Fibroblast of skin of left biceps (primary cell): ENCODE results near the gene CCDC154.

ENCODE experiments used
- DNase-seq, 2 experiments: peaks; one replicate each; pipeline ENCODE4 v3.0.0-alpha.2; 2013; ENCODE audit warnings: low read depth in 2 of 2

CCDC154 gene

DNA sequence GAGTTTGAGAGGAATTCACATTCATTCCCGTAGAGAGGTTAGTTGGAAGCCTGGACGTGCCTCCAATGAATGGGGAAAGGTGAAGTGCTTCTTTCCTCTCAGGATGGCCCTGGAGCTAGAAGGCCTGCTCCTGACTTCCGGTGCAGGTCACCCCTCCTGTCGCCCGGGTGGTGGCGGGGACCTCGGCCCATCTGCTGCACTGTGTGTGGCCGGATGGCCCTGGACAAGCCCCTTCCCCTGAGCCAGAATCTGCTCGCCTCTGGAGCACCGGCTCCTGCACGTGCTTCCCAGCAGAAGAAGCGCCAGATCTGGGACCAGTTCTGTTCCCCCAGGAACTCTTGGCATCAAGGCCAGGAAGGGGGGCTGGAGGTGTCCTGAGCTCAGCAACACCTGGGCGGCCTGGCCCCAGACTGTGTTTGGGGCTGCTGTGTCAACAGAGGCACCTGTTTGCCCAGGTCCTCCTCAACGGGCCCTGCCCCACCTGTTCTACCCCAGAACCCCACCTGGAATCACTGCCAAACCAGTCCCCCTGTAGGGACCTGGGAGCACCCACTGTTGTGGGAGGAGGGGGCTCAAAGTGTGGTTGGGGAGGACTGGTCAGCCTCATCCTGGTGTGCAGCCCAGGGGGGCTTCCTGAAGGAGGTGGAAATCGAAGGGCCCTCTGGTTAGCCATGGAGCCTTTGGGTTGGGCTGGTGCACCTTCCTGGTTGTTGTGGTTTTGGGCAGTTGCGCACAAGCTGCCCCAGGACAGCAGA is 18.6 kb downstream of the CCDC154 start:
- DNase-seq: no peak

DNA sequence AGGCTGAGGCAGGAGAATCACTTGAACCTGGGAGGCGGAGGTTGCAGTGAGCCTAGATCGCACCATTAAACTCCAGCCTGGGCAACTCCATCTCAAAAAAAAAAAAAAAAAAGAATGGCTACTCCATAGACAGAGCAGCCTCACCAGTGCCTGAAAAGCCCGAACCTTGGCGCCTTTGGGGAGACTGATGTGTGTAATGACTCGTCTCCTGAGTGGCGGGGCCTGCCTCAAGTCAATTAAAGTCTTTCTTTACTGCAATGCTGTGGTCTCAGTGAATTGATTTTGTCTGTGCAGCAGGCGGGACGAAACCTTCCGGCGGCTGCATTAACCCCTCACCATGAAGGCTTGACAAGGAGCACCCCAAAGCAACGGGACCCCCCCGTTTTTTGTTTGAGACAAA is 20.3 kb downstream of the CCDC154 start:
- DNase-seq: no peak

DNA sequence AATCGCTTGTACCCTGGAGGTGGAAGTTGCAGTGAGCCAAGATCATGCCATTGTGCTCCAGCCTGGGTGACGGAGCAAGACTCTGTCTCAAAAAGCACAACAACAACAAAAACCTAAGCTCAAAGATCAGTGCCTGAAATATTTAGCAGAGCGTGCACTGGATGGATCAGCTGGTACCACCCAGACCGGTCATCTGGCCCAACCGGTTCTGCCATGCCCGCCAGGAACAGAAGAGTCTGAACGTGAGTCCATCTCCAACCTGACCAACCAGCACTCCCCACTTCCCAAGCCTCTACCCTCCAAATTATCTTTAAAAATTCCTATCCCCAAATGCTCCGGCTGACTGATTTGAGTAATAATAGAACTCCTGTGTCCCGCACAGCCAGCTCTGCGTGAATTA is 22.3 kb downstream of the CCDC154 start:
- no peak for DNase-seq

DNA sequence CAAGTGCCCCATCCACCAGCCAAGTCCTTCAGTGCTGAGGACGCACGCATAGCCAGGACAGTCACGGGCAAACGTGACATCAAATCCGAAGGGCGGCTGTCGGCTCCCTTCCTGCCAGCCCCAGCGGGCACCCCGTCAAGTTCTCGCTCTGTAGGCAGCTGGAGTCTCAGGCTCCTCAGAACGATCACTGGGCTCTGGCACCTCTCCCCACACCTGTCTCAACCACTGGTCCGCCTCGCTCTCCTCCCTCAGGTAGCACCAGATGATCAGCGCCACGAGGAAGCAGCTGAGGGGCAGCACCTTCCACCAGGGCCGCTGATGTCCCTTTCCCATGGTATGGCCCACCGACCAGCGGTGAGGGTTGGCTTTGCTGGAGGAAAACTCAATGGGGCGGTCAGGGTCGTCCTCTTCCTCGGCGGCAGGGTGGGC is 24.2 kb downstream of the CCDC154 start:
- DNase-seq: no peak

DNA sequence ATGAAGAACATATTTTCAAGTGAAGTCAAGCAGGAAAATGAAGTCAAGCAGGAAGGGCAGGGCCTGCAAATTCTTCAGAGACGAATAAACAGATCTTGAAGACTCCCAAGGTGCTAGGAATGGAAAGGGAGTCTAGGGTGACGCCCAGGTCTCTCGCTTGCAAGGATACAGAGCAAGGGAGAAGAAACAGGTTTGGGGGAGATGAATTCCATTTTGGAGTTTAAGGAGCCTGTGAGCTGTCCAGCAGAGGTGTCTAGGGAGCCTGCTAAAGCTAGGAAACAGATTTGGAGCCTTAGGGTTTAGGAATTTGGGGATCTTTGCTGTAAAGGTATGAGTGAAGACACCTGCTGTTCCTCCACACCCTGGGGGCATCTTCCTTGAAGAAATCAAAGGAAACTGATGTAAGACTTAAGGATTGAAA is 27.8 kb downstream of the CCDC154 start:
- DNase-seq: no peak

DNA sequence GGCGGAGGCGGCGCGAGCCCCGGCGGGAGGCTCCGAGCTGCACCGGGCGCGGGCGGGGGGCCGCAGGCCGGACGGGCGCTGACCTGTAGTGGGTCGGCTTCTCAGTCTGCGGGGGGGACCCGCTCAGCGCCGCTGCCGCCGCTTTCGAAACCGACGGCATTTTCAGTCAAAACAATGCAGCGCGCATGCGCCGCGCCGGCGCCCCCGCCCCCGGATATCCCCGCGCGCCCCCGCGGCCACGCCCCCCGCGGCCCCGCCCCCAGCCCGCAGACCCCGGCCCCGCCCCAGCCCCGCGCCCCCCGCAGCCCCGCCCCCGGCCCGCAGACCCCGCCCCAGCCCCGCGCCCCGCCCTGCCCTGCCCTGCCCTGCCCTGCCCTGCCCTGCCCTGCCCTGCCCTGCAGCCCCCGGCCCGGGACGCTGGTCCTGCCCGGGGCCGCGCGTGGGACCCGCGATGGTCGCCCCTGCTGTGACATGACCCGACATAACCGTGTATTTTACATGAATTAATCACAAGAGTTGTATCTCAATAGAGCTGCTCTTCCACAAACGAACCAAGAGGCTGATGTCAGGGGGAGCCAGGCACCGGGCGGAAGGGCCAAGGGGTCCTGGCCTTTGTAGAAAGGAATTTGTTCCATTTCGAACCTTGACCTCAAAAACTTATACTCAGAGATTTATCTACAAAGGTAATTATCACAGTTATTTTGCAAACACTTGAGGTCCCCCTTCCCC is 29.7 kb downstream of the CCDC154 start, which contains the start of gene UNKL:
UNKL (minus strand) TSS at position 173 of the 729 bp plus-strand sequence; CDS start at position 160, 13 bp downstream.
- no peak for DNase-seq

DNA sequence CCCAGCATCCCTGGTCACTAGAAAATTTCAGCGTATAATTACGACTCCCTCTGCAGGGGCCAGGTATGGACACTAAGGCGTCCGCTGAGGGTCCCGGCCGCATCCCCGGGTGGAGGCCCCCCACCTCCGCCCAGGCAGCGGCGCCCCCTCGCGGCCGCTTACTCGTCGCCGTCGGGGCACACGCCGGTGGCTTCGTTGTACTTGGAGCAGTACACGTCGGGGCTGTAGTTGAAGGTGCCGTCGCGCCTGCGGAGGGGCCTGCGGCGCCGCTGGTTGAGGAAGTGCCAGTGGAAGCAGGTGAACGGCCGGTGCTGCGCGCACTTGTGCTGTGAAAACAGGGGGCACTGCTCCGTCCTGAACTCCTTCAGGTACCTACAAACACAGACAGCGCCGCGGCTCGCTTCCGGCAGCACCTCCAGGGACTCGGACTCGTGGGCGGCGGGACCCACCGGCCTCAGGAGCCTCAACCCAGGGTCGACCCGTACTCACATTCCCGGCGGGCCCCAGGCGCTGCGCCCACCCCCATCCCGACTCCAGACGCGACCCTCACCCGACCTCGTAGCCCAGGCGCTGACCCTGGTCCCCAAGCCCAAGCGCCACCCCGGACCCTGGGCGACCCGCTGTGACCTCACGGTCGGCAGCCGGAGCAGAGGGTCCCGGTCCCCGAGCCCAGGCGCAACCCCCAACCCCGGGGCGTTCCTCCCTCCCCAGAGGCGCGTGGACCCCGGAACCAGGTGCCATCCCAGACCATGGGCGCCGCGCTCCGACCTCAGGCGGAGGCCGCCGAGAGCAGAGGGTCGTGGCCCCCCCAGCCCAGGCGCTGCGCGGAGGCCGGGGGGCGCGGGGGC is 30.4 kb downstream of the CCDC154 start:
- DNase-seq: no peak

DNA sequence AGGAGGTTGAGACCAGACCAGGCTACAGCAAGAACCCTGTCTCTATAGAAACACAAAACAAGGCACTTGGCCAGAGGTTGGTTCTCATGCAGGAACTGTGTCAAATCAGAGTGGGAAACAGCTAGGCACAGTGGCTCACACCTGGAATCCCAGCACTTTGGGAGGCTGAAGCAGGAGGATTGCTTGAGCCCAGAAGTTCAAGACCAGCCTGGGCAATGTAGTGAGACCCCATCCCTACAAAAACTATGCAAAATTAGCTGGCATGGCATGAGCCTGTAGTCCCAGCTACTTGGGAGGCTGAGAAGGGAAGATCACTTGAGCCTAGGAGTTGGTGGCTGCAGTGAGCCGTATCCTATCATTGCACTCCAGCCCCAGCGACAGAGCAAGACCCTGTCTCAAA is 31.5 kb downstream of the CCDC154 start:
- no peak for DNase-seq

DNA sequence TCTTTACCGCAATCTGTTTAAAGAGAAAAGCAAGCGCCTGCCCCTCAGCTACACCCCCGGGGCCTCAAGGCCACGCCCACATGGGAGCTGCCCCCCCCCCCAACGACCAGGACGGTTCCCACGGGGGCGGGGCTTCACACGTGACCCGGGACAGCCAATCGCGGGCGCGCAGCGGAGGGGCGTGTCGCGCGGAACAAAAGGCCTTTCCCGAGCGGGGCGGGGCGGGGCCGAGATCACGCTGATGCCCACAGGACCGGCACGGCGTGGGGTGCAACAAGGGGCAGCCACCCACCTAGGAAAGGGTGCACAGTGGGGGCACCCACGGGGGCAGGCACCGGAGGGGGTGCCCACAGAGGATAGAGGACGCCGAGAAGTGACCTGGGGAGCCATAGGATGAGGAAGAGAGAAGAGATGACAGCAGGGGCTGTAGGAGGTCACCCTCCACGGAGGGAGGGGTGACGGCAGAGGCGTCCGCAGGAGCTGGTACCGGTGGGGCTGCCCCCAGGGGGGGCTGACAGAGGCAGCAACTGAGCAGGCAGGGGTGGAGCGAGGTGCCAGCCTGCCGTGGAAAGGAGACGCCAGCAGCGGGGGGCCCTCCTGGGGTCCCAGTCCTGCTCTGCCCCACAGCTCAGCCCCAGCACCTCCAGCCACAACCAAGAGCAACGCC is 36.1 kb downstream of the CCDC154 start:
- peak; percentile 62 to 68 for DNase-seq

DNA sequence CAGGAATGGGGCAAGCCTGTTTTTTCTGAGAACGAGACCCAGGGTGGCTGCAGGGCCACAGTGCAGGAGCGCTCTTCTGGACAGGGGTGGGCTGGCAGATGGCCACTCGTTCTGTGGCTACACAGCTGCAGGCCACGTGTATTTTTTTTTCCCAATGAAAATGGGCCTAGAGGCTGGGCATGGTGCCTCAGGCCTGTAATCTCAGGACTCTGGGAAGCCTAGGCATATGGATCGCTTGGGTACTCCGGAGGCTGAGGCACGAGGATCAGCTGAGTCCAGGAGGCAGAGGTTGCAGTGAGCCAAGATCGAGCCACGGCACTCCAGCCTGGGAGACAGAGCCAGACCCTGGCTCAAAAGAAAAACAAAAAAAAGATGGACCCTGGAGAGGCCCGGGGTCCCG is 36.6 kb downstream of the CCDC154 start:
- DNase-seq: no peak

DNA sequence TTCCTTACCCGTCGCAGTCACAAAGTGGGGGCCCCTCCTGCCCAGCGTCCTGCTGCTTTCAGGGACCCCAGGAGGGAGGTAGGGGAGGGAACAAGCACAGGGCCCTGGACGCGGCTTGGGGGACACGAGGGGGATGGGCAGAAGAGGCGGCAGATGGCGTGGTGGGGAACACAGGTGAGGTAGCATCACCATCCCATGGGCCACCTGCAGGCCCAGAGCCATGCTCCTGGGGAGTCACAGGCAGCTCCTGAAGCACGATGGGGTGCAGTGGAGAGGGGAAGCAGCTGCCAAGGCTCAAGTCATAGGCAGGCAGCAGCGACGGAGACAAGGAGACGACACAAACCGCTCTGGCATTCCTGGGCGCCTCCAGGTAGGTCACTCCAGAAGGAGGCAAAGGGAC is 40.6 kb downstream of the CCDC154 start:
- no peak for DNase-seq

DNA sequence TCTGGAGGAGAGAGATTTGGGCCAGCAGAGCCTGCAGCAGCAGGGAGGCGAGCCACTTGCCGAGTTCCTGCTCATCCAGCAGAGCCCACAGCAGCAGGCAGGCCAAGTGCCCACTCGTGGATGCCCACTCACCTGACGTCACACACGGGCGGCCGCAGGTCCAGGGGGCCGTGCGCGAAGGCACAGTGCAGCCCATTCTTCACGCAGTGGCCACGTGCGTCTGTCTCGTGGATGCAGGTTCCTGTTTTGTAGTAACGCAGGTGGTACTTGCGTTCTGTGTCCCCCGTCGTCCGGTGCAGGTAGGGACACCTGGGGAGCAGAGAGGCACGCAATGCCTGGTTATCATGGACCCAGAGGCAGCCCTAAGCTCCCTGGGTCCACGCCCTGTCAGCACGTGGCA is 41.3 kb downstream of the CCDC154 start:
- DNase-seq: no peak

DNA sequence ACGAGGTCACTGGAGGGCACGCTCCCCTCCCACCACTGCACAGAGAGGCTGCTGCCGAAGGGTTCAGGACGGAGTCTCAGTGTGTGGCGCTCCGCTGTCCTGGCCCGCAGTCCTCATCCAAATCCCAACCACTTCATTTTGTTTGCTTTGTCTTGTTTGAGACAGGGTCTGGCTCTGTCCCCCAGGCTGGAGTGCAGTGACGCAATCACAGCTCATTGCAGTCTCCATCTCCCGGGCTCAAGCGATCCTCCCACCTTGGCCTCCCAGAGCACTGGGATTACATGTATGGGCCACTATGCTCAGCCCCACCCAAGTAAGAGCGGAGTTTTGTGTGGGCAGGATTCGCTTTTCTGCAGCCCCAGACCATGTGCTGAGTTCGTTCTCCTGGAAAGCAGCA is 42.6 kb downstream of the CCDC154 start:
- no peak for DNase-seq

DNA sequence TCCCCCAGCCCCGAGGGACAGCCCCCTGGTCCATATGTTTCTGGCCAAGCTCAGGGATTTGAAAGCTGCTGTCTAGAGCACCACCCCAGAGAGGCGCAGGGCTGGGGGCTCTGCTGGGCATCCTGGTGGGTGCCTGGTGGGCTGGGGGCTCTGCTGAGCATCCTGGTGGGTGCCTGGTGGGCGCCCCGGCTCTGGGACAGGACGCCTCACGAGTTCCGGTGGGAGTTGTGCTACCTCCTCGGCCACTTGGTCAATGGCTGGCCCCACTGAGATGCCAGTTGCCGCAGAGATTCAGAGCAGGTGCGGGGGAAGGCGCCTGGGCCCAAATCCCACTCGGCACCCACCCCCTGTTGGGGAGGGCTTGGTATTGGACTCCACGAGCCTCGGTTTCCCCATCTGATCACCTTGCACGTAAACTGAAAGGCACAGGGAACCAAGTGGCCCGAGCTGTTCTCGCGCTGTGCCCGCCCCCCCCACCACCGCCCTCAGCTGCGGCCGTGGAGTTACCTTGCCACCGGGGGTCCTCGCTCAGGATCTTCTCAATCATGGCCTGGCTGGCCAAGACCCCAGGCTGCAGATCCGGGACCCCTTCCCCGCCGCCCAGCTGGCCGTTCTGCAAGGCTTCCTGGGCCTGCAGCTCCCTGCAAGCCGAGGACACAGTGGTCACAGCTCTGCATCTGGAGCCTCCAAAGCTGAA is 43.1 kb downstream of the CCDC154 start:
- DNase-seq: no peak

DNA sequence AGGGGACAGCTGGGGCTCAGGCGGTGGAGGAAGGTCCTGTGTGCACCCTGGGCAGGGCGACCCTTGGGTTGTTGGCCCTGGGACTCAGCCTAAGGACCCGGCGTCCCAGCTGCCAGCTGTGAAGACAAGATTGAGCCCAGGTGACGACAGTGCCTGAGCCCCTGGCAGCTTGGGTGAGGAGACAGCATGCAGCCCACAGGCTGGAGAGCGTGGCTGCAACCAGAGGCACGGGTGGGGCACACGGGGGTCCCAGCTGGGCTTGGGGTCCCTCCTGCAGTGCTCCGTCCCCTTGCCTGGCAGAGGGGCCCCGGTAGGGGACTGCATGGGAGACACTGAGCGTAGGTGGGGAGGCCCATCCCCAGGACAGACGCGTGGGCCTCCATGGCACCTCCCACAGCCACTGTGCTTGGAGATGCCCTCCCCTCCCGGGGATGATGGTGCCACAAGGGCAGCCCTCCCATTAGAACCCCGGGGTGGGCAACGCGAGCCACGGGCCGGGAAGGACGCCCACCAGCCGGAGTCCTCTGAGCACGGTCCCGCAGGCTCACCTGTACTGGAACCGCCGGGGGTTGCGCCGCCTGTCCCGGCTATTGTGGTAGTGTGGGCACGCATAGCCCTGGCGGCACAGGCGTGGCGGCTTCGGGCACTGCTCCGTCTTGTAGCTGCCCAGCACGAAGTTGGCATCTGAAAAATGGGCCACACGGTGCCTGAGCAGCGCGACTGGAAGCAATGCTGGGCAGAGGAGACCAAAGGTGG is 45.4 kb downstream of the CCDC154 start:
- DNase-seq: no peak

DNA sequence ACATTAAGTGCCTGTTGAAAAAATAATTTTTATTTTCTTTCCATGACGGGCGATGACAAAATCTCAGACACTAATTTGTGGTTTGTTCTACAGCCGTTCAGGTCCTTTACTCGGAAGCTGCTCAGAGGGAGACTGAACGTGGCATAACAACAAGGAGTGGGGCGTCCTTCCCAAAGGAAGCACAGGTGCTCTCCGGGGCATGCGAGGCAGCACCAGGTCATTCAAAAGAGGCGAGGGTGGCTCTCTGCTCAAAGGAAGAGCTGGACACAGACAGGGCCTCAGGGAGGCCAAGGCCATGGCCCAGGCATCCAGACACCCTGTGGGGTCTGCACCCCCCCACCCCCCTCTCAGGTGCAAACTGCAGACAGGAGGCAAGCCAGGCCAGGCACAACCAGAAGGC is 46.0 kb downstream of the CCDC154 start:
- no peak for DNase-seq

DNA sequence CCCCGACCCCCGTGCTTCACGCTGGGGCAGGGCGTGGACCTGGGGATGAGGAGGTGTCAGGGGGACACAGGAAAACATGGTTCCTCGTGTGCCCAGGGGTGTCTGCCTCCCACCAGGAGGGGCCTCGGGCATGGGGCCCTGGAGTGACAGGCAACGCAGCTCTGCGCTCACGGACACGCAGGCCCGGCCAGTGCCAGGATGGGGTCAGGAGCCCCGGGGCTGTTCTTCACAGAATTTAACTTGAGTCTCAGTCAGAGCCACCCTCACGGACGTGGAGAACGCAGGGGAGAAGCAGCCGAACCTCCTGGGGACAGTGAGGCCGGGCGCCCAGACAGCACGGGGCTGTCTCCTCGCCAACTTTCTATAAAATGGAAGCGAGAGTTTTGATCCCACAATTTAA is 46.6 kb downstream of the CCDC154 start:
- no peak for DNase-seq

DNA sequence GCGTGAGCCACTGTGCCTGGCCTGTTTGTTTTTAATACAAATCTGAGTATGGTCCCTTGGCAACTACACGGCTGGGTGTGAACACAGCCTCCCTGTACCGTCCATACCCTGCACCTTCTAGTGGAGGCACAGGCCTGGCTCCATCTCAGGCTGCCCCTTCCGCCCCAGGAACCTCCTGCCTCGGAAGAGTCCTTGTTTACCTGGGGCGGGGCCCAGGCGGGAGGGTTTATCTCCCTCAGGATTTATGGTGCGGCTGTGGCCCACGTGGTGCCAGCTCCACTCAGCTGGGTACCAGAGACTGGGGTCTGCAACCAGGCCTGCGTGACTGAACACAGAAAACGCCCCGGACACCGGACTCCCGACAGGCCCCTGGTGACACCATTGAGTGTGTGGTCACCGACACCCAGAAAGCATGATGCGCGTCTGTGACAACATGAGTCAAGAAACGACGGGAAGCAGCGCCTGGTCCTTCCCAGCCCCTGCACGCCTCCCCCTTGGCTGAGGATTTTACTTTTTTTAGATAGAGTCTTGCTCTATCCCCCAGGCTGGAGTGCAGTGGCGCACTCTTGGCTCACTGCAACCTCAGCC is 48.8 kb downstream of the CCDC154 start:
- no peak for DNase-seq

DNA sequence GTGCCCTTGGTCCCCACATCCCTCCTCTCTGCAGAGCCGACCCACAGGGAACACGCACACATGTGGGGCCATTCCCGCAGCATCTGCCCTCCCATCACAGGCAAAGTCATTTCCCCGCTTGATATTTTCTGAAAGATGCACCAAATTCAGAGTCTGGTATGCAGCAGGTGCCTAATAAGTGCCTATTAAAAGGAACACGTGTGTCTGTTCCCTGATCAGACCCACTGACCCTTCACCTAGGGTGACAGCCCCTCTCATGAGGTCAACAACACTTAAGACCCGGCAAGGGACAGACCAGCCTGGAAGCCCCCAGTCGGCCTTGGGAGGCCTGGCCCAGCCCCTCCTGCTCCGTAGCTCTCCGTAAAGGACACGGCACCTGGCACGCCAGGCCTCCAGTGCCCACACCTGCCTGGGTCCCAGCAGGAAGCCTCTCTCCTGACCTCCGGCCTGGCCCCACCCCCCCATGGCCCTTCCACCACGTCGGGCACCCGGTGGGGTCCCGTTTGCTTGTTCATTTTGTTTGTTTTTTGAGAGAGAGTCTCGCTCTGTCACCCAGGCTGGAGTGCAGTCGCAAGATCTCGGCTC is 49.9 kb downstream of the CCDC154 start:
- DNase-seq: no peak
